Astrocyte of the spinal cord (primary cell): ENCODE results near the gene CEP89.

Experiments
- DNase-seq: peaks from one replicate; pipeline ENCODE4 v3.0.0; 2011; ENCODE audit warnings: low read depth, low spot score
- H3K4me3 ChIP-seq: 2 replicates; pipeline ENCODE4 v1.5.1; 2011; ENCODE audit warnings: low read depth, mild to moderate bottlenecking, low read length, moderate library complexity
- CTCF ChIP-seq: IDR thresholded peaks from 2 replicates; pipeline ENCODE4 v1.5.1; 2012; ENCODE audit warnings: low read depth, mild to moderate bottlenecking, low read length, inconsistent platforms
- in situ Hi-C: cut with HindIII; loops from 2 replicates; pipeline ENCODE4 v1.10.0; 2017; ENCODE audit warnings: low sequenced_read_pairs

The CEP89 gene

GRCh38 chr19:32919365-32919764 is 52.4 kb downstream of the CEP89 start:
- in situ Hi-C loops, result no loop called here
- H3K4me3 ChIP-seq, result no peak overlapping the region
- TF ChIP-seq CTCF, result no peak
- no peak for DNase-seq

- TF ChIP-seq CTCF, result no peak
- in situ Hi-C loops, result no loop called here
These were observed 54.2 kb downstream of the CEP89 start for GRCh38 chr19:32917616-32917996.

GRCh38 chr19:32916969-32917615 is 54.7 kb downstream of the CEP89 start:
- DNase-seq, result no peak
- no peak for TF ChIP-seq CTCF
- no peak overlapping the region for H3K4me3 ChIP-seq
- in situ Hi-C loops, result no loop called here

More at GRCh38 chr19:32917616-32917996, 54.2 kb downstream of the CEP89 start:
- no peak for DNase-seq
- H3K4me3 ChIP-seq, result no peak overlapping the region

GRCh38 chr19:32914879-32915660 is 56.7 kb downstream of the CEP89 start:
- no peak for DNase-seq
- in situ Hi-C loops, result no loop called here
- no peak for TF ChIP-seq CTCF
- H3K4me3 ChIP-seq, result no peak overlapping the region

- no peak for DNase-seq
- in situ Hi-C loops, result no loop called here
- TF ChIP-seq CTCF, result no peak
- H3K4me3 ChIP-seq, result no peak overlapping the region
These were observed 60.3 kb downstream of the CEP89 start for GRCh38 chr19:32911467-32911866.

GRCh38 chr19:32910874-32911273 is 60.9 kb downstream of the CEP89 start:
- H3K4me3 ChIP-seq, result no peak overlapping the region
- no peak for TF ChIP-seq CTCF
- DNase-seq, result no peak
- in situ Hi-C loops, result no loop called here
